GM12892 (cell line): ENCODE results near the gene MRTFB. TPM values are rescaled to one million over a fixed set of nuclear protein-coding genes. Genes with fewer than 3 reads are reported as not detected.
A peak's percentile ranks its signal among the peaks of the same experiment; 100 is the strongest.
"Not testable (repeated sequence)": the region's sequence is repeated elsewhere in the genome, so short reads cannot be mapped to it uniquely, and the experiment has no call there.

ENCODE experiments used
- DNase-seq: peaks from one replicate; pipeline ENCODE4 v3.0.0; 2011; ENCODE audit not compliant: insufficient read length
- FAIRE-seq: peaks from 2 replicates; lab custom pipeline; 2011; peaks lifted over from hg19 to GRCh38; lab: Jason Lieb, UNC
- POLR2A ChIP-seq: IDR thresholded peaks from 2 replicates; pipeline ENCODE4 v1.6.1; 2011; ENCODE audit warnings: low read depth, low read length, control low read depth
- POLR2AphosphoS5 ChIP-seq: IDR thresholded peaks from 2 replicates; pipeline ENCODE4 v1.6.1; 2011; ENCODE audit warnings: low read depth, low read length, control low read depth
- TAF1 ChIP-seq: IDR thresholded peaks from 2 replicates; pipeline ENCODE4 v1.6.1; 2011; ENCODE audit warnings: low read depth, mild to moderate bottlenecking, control low read depth, low read length, borderline replicate concordance
- polyA plus RNA-seq: library from polyadenylated mRNA; unstranded; fragments of >200 nt; gene quantifications from one replicate; pipeline ENCODE4 v1.2.1, GENCODE V29; 2012; ENCODE audit warnings: missing spikeins, inconsistent platforms; ENCODE audit not compliant: missing spikeins

Gene MRTFB
- 9.5 TPM for polyA plus RNA-seq

GRCh38 chr16:14070877-14071575, at the start of gene MRTFB:
Gene MRTFB, plus strand, starts transcription at chr16:14071319. Its CDS starts 69,288 bp downstream, at chr16:14140607.
- FAIRE-seq (peak; percentile 85), DNase-seq (peak; percentile 76)
- TF ChIP-seq POLR2AphosphoS5: no peak
- peak; percentile 55; the same call in 1 of the 2 replicates for TF ChIP-seq POLR2A

GRCh38 chr16:14023526-14023925, 47.6 kb upstream of the MRTFB start:
- not testable (repeated sequence) for DNase-seq

GRCh38 chr16:14024283-14024682, 46.8 kb upstream of the MRTFB start:
- FAIRE-seq (no peak), DNase-seq (no peak)
- TF ChIP-seq POLR2AphosphoS5 (no peak), POLR2A (no peak), TAF1 (no peak)

More at GRCh38 chr16:14023526-14023925, 47.6 kb upstream of the MRTFB start:
- FAIRE-seq: not testable (repeated sequence)

- FAIRE-seq: no peak
- no peak for DNase-seq
- TF ChIP-seq POLR2AphosphoS5 (no peak), POLR2A (no peak), TAF1 (no peak)
Observed at GRCh38 chr16:14026572-14027285, 44.4 kb upstream of the MRTFB start.

- DNase-seq (no peak), FAIRE-seq (no peak)
- TF ChIP-seq TAF1: no peak
Observed at GRCh38 chr16:14028202-14028601, 42.9 kb upstream of the MRTFB start.

GRCh38 chr16:14029658-14030057, 41.5 kb upstream of the MRTFB start:
- DNase-seq (no peak), FAIRE-seq (no peak)
- no peak for TF ChIP-seq POLR2AphosphoS5

GRCh38 chr16:14035092-14035491, 36.0 kb upstream of the MRTFB start:
- no peak for FAIRE-seq
- TF ChIP-seq POLR2AphosphoS5: no peak
- no peak for TF ChIP-seq POLR2A
- no peak for TF ChIP-seq TAF1

GRCh38 chr16:14036889-14037288, 34.2 kb upstream of the MRTFB start:
- DNase-seq (no peak), FAIRE-seq (no peak)
- TF ChIP-seq POLR2AphosphoS5: no peak
- no peak for TF ChIP-seq TAF1
- no peak for TF ChIP-seq POLR2A

More at GRCh38 chr16:14035092-14035491, 36.0 kb upstream of the MRTFB start:
- DNase-seq: no peak

GRCh38 chr16:14037960-14038359, 33.2 kb upstream of the MRTFB start:
- FAIRE-seq (no peak), DNase-seq (no peak)
- TF ChIP-seq POLR2A (no peak), TAF1 (no peak), POLR2AphosphoS5 (no peak)

GRCh38 chr16:14041164-14041563, 30.0 kb upstream of the MRTFB start:
- FAIRE-seq: no peak
- TF ChIP-seq TAF1 (no peak), POLR2A (no peak), POLR2AphosphoS5 (no peak)
- no peak for DNase-seq

GRCh38 chr16:14042706-14043105, 28.4 kb upstream of the MRTFB start:
- FAIRE-seq: no peak
- no peak for DNase-seq

GRCh38 chr16:14043278-14043677, 27.8 kb upstream of the MRTFB start:
- TF ChIP-seq TAF1: no peak
- no peak for TF ChIP-seq POLR2A
- no peak for TF ChIP-seq POLR2AphosphoS5

More at GRCh38 chr16:14042706-14043105, 28.4 kb upstream of the MRTFB start:
- TF ChIP-seq POLR2A: no peak
- TF ChIP-seq TAF1: no peak
- no peak for TF ChIP-seq POLR2AphosphoS5

More at GRCh38 chr16:14043278-14043677, 27.8 kb upstream of the MRTFB start:
- DNase-seq (no peak), FAIRE-seq (no peak)
